Parathyroid adenoma (tissue), 2 donors: ENCODE measurements around the gene TMEM255B.

Experiments used
- H2AFZ ChIP-seq: fragments of 300-600 bp; sonication (generic); one replicate; pipeline ENCODE4 v1.7.0; 2017; ENCODE audit warnings: antibody characterized with exemption, mild to moderate bottlenecking
- H3K27ac ChIP-seq: fragments of 300-600 bp; sonication (generic); one replicate; pipeline ENCODE4 v1.7.0; 2017
- H3K27me3 ChIP-seq: fragments of 300-600 bp; sonication (generic); one replicate; pipeline ENCODE4 v1.7.0; 2017; ENCODE audit warnings: low read length; ENCODE audit not compliant: control insufficient read depth, insufficient read depth
- H3K36me3 ChIP-seq: fragments of 300-600 bp; sonication (generic); one replicate; pipeline ENCODE4 v1.7.0; 2017; ENCODE audit warnings: low read length; ENCODE audit not compliant: control insufficient read depth, insufficient read depth
- H3K4me1 ChIP-seq: fragments of 300-600 bp; sonication (generic); one replicate; pipeline ENCODE4 v1.7.0; 2017; ENCODE audit warnings: control low read depth
- H3K4me2 ChIP-seq: fragments of 300-600 bp; sonication (generic); one replicate; pipeline ENCODE4 v1.7.0; 2017; ENCODE audit warnings: low read length
- H3K4me3 ChIP-seq: fragments of 300-600 bp; sonication (generic); one replicate; pipeline ENCODE4 v1.7.0; 2017; ENCODE audit warnings: low read depth, low read length
- H3K79me2 ChIP-seq: fragments of 300-600 bp; sonication (generic); one replicate; pipeline ENCODE4 v1.7.0; 2017; ENCODE audit warnings: control low read depth
- H3K9ac ChIP-seq: fragments of 300-600 bp; sonication (generic); one replicate; pipeline ENCODE4 v1.7.0; 2017; ENCODE audit warnings: mild to moderate bottlenecking
- H3K9me3 ChIP-seq: fragments of 300-600 bp; sonication (generic); one replicate; pipeline ENCODE4 v1.7.0; 2017; ENCODE audit warnings: low read length; ENCODE audit not compliant: control insufficient read depth
- CTCF ChIP-seq: fragments of 300-600 bp; sonication (generic); IDR thresholded peaks from one replicate; pipeline ENCODE4 v1.7.0; 2017; ENCODE audit warnings: antibody characterized with exemption, mild to moderate bottlenecking
- donor health status: primary hyperparathyroidism.

TMEM255B gene

GRCh38 chr13:113855012-113855921 is 96.2 kb downstream of the TMEM255B start:
- no peak overlapping the region for H3K4me3 ChIP-seq
- H3K36me3 ChIP-seq = no peaks in the 10 kb centered on the region
- H3K9ac ChIP-seq = no peak overlapping the region
- peaks cover 28% of the 10 kb centered on the region for H3K79me2 ChIP-seq
- no peaks in the 10 kb centered on the region for H3K4me1 ChIP-seq
- no peak overlapping the region for H2AFZ ChIP-seq
- TF ChIP-seq CTCF = no peak
- no peak overlapping the region for H3K4me2 ChIP-seq
- no peaks in the 10 kb centered on the region for H3K27me3 ChIP-seq
- no peak overlapping the region for H3K27ac ChIP-seq
- no peaks in the 10 kb centered on the region for H3K9me3 ChIP-seq

- Histone ChIP-seq H3K9me3 (no peaks in the 10 kb centered on the region), H3K27ac (no peak overlapping the region), H3K4me1 (no peaks in the 10 kb centered on the region), H3K4me3 (no peak overlapping the region), H3K79me2 (peaks cover 20% of the 10 kb centered on the region), H3K27me3 (no peaks in the 10 kb centered on the region), H3K9ac (no peak overlapping the region), H2AFZ (no peak overlapping the region), H3K36me3 (no peaks in the 10 kb centered on the region), H3K4me2 (no peak overlapping the region)
- TF ChIP-seq CTCF = no peak
Observed at GRCh38 chr13:113855931-113856715, 97.1 kb downstream of the TMEM255B start.

GRCh38 chr13:113856716-113857065 is 97.7 kb downstream of the TMEM255B start:
- Histone ChIP-seq H3K4me2 (no peak overlapping the region), H3K27ac (no peak overlapping the region), H2AFZ (no peak overlapping the region), H3K79me2 (peaks cover 20% of the 10 kb centered on the region), H3K4me1 (no peaks in the 10 kb centered on the region), H3K27me3 (no peaks in the 10 kb centered on the region), H3K9ac (no peak overlapping the region), H3K4me3 (no peak overlapping the region), H3K9me3 (no peaks in the 10 kb centered on the region), H3K36me3 (no peaks in the 10 kb centered on the region)
- TF ChIP-seq CTCF = no peak

GRCh38 chr13:113857531-113858195 is 98.6 kb downstream of the TMEM255B start:
- no peak overlapping the region for H3K9ac ChIP-seq

More at GRCh38 chr13:113857531-113858195, 98.6 kb downstream of the TMEM255B start:
- Histone ChIP-seq H3K27me3 (no peaks in the 10 kb centered on the region), H2AFZ (no peak overlapping the region), H3K79me2 (peaks cover 20% of the 10 kb centered on the region), H3K4me3 (no peak overlapping the region), H3K4me2 (no peak overlapping the region), H3K9me3 (no peaks in the 10 kb centered on the region), H3K4me1 (no peaks in the 10 kb centered on the region), H3K36me3 (no peaks in the 10 kb centered on the region), H3K27ac (no peak overlapping the region)
- TF ChIP-seq CTCF = no peak
